Stimulated activated CD4-positive, alpha-beta T cell treated with anti-CD3 and anti-CD28 coated beads, Interleukin-12 subunit alpha, Interleukin-12 subunit beta, amount 100 ng/mL, for 48 hours (primary cell): ENCODE data around the gene RIMS4.

Experiments
- DNase-seq, 3 donors: peaks; one replicate each; pipeline ENCODE4 v3.0.0-alpha.2; 2020; ENCODE audit warnings: low read depth in 2 of 3, low spot score in 1 of 3

Gene RIMS4

DNA sequence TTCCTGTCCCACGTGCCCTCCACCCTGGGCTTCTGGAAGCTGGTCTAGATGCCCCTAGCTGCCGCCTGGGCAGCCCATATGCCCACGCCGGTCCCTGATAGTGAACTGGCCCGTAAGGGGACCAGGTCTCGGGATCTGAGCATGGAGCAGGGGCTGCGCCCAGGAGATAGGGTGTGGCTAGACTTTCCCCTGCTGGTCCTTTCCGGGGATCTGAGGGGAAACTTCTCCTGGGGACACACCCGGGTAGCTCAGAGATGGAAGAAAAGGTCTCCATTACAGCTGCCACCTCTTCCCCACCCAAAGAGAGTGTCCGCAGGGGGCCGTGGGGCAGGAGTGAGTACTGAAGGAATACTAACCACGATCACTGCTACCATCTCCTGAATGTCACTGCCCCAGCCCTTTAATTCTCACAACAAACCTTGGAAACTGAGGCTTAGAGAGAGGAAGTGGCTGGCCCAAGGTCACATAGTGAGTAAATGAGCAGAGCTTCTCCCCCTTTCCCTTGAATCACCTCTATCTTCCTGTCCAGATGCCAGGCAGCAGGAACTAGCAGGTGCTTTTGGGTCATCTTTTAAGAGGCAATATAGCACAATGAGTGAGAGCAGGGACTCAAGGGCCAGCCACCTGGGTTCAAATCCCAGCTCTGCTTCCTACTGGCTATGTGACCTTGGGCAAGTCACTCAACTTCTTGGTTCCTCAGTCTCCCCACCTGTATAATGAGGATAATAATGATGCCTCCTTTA is 107.0 kb downstream of the RIMS4 start:
- no peak for DNase-seq

DNA sequence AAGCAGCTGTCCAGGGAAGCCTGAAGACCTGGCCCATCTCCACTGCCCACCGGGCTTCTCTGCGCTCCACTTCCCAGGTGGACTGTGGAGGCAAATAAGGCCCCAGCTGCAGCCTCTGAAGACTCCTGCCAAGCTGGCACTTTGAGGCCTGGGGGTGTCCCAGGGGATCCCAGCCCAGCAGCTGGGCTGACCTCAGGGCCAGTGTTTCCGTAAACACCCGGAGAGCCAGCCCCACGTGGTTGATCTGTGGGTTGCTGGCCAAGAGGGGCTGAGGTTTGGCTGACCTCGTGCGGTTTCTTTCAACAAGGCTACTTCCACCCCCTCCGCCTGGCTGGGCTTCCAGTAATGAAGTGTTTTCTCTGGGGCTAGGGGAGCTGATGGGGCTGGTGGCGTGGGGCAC is 107.6 kb downstream of the RIMS4 start:
- DNase-seq = no peak

DNA sequence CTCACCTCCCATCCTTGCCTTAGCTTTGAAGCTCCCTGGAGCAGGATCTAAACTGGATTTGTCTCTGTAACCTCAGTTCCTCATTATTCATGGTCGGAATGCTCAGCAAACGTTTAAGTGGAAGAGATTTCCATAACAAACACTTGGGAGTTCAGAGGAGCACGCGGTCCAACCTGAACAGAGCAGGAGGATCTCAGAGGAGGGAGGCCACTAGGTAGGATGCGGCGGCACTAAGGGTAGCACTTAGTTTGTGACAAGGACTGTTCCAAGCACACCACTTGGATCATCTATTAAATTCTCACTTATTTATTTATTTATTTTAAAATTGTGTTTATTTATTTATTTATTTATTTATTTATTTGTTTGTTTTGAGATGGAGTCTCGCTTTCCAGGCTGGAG is 108.5 kb downstream of the RIMS4 start:
- DNase-seq = no peak
